OCI-LY1 (cell line): ENCODE measurements around the gene TSNAX.

Source experiments
- EZH2 ChIP-seq: fragments of 200-600 bp; sonication (generic), shearing (Covaris generic); IDR thresholded peaks from 2 replicates; pipeline ENCODE4 v1.8.0; 2017; ENCODE audit warnings: borderline replicate concordance, mixed run types, mild to moderate bottlenecking, antibody characterized with exemption, low read length, moderate library complexity, mixed read lengths
- TF ChIP-seq, protein P1 (sequence below): fragments of 200-600 bp; sonication (generic), shearing (Covaris generic); IDR thresholded peaks from 2 replicates; pipeline ENCODE4 v1.5.1; 2017; ENCODE audit warnings: mild to moderate bottlenecking, antibody characterized with exemption, low read length, moderate library complexity, mixed read lengths

DNA sequence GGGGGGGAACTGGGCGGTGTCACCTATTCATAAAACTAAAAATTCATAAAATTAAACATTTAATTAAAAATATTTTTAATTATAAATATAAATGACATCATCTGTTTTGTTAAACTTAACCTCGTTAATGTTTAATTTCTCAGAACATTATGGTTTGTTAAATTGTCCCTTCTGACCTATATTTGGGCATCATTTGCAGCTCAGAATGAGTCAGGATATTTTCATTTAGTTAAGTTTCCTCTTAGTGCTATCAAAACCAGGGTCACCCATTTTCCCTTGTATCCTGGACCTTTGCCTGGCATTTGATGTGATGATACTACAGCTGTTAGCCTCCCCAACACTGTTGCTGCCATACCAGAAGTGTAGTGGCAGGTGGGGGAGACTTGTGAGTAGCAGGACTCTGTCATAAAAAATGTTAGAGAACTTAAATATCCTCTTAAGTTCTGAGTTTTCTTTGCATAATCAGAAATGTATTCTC is 30.3 kb downstream of the TSNAX start:
- TF ChIP-seq, protein P1, sequence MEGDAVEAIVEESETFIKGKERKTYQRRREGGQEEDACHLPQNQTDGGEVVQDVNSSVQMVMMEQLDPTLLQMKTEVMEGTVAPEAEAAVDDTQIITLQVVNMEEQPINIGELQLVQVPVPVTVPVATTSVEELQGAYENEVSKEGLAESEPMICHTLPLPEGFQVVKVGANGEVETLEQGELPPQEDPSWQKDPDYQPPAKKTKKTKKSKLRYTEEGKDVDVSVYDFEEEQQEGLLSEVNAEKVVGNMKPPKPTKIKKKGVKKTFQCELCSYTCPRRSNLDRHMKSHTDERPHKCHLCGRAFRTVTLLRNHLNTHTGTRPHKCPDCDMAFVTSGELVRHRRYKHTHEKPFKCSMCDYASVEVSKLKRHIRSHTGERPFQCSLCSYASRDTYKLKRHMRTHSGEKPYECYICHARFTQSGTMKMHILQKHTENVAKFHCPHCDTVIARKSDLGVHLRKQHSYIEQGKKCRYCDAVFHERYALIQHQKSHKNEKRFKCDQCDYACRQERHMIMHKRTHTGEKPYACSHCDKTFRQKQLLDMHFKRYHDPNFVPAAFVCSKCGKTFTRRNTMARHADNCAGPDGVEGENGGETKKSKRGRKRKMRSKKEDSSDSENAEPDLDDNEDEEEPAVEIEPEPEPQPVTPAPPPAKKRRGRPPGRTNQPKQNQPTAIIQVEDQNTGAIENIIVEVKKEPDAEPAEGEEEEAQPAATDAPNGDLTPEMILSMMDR, result no peak
- TF ChIP-seq EZH2, result no peak
